Loucy (cell line): Measurements from ENCODE around the gene NLGN1.

Experiments used
- CTCF ChIP-seq: fragments of 200-600 bp; sonication (generic); conservative IDR thresholded peaks from 2 replicates; pipeline ENCODE4 v1.5.1; 2014; ENCODE audit warnings: mild to moderate bottlenecking, antibody characterized with exemption, low read length
- EZH2phosphoT487 ChIP-seq: fragments of 200-600 bp; IDR thresholded peaks from 2 replicates; pipeline ENCODE4 v1.6.1; 2018; ENCODE audit warnings: antibody characterized with exemption, mild to moderate bottlenecking, moderate library complexity, borderline replicate concordance

- TF ChIP-seq CTCF (no peak), EZH2phosphoT487 (no peak)
These were observed 697.1 kb downstream of the NLGN1 start for GRCh38 chr3:174094669-174095068.
